Chondrocyte (in vitro differentiated cells): ENCODE results near the gene LRRC8C. TPM values are rescaled to one million over a fixed set of nuclear protein-coding genes. Genes with fewer than 3 reads are reported as not detected.

Experiments used
- DNase-seq: peaks from one replicate; pipeline ENCODE4 v3.0.0; 2021; ENCODE audit warnings: mixed read lengths, low spot score
- H3K27ac Mint-ChIP-seq: one replicate; pipeline ENCODE4 v1.8.0; 2021; ENCODE audit warnings: mild to moderate bottlenecking, moderate library complexity, mixed read lengths; ENCODE audit not compliant: unreplicated experiment
- H3K27me3 Mint-ChIP-seq: 2 replicates; pipeline ENCODE4 v1.8.0; 2021; ENCODE audit warnings: low read depth, mixed read lengths
- H3K36me3 Mint-ChIP-seq: 2 replicates; pipeline ENCODE4 v1.8.0; 2021; ENCODE audit warnings: low read depth, mixed read lengths
- H3K4me1 Mint-ChIP-seq: 2 replicates; pipeline ENCODE4 v1.8.0; 2021; ENCODE audit warnings: low read depth, mild to moderate bottlenecking, mixed read lengths
- H3K4me3 Mint-ChIP-seq: one replicate; pipeline ENCODE4 v1.8.0; 2021; ENCODE audit warnings: mild to moderate bottlenecking, moderate library complexity, mixed read lengths; ENCODE audit not compliant: unreplicated experiment
- H3K9me3 Mint-ChIP-seq: 2 replicates; pipeline ENCODE4 v1.8.0; 2021; ENCODE audit warnings: low read depth, mixed read lengths
- CTCF ChIP-seq: fragments of 200-600 bp; sonication (generic); IDR thresholded peaks from 2 replicates; pipeline ENCODE4 v1.5.0; 2021; ENCODE audit warnings: antibody characterized with exemption, mild to moderate bottlenecking, moderate library complexity
- total RNA-seq: library from RNA; stranded (reverse); gene quantifications from 3 replicates; pipeline ENCODE4 v1.2.1, GENCODE V29; 2021

LRRC8C gene
- total RNA-seq, 1 donor from 2014 or later = 2.3 TPM

DNA sequence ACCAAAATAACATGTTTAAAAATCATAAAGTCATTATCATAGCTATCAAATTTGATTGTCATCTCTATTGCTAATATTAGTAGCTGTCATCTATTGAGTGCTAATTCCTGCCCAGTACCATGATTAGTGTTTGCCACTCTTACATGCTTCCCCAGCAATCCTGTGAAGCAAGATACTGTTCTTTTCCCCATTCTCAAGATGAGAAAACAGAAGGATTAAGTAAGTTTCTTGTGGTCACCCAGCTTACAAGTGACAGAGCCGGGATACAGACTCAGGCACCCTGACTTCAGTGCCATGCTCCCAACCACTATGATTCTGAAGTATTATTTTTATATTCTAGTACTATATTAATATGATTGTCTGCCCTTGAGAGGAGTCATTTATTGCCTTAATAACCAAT, 36.5 kb downstream of the LRRC8C start:
- no peak overlapping the region for H3K27ac Mint-ChIP-seq
- no peak for DNase-seq
- no peaks in the 10 kb centered on the region for H3K27me3 Mint-ChIP-seq
- no peak for TF ChIP-seq CTCF
- H3K4me3 Mint-ChIP-seq = no peak overlapping the region
- H3K36me3 Mint-ChIP-seq = peaks cover 2% of the 10 kb centered on the region
- peaks cover 27% of the 10 kb centered on the region for H3K4me1 Mint-ChIP-seq
- peaks cover 5% of the 10 kb centered on the region for H3K9me3 Mint-ChIP-seq

DNA sequence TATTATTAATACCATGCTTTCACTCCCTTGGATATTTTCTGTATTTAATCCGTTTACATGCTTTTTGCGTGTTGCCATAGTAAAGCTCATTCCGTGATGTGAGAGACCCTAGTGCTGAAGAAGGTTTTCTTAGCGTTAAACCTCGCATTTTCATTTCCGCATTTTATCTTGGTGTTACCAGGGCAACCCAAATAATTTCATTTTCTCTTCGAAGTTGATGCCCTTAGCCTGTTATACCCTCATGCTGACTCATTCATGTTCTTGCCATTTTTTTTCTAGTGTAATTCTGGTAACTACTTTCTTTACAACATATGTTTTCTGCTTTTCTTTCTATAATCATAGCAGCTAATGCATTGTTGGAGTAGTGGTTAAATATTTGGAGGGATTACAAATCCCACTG, 37.2 kb downstream of the LRRC8C start:
- Mint-ChIP-seq H3K36me3 (no peaks in the 10 kb centered on the region), H3K9me3 (no peaks in the 10 kb centered on the region), H3K4me3 (no peak overlapping the region), H3K27me3 (no peaks in the 10 kb centered on the region), H3K27ac (no peak overlapping the region), H3K4me1 (peaks cover 27% of the 10 kb centered on the region)
- DNase-seq = no peak
- no peak for TF ChIP-seq CTCF

DNA sequence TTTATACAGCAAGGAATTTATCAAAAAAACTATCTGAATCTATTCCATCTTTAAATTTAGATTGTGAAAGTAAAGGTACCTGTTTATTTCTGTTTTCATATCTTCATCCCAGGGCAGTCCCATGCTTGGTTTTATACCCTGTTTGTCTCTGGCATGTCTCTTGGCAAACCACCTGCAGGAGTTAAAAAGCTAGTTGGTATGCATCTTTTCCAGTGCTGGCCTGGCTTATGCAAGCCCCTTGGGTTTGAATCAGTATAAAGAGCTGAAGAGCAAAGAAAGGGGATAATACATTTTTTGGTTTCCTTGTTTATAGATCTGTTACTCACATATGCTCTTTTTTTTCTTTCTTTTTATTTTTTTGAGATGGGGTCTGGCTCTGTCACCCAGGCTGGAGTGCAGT, 37.8 kb downstream of the LRRC8C start:
- DNase-seq = no peak
- H3K4me1 Mint-ChIP-seq = peaks cover 27% of the 10 kb centered on the region
- H3K9me3 Mint-ChIP-seq = no peaks in the 10 kb centered on the region
- no peak for TF ChIP-seq CTCF
- no peak overlapping the region for H3K4me3 Mint-ChIP-seq
- H3K27me3 Mint-ChIP-seq = no peaks in the 10 kb centered on the region
- no peaks in the 10 kb centered on the region for H3K36me3 Mint-ChIP-seq
- no peak overlapping the region for H3K27ac Mint-ChIP-seq

- TF ChIP-seq CTCF = no peak
- Mint-ChIP-seq H3K27ac (no peak overlapping the region), H3K4me1 (peaks cover 27% of the 10 kb centered on the region), H3K9me3 (no peaks in the 10 kb centered on the region), H3K4me3 (no peak overlapping the region), H3K36me3 (no peaks in the 10 kb centered on the region), H3K27me3 (no peaks in the 10 kb centered on the region)
- DNase-seq = no peak
Observed at GRCh38 chr1:89671775-89672488, 39.0 kb downstream of the LRRC8C start.

DNA sequence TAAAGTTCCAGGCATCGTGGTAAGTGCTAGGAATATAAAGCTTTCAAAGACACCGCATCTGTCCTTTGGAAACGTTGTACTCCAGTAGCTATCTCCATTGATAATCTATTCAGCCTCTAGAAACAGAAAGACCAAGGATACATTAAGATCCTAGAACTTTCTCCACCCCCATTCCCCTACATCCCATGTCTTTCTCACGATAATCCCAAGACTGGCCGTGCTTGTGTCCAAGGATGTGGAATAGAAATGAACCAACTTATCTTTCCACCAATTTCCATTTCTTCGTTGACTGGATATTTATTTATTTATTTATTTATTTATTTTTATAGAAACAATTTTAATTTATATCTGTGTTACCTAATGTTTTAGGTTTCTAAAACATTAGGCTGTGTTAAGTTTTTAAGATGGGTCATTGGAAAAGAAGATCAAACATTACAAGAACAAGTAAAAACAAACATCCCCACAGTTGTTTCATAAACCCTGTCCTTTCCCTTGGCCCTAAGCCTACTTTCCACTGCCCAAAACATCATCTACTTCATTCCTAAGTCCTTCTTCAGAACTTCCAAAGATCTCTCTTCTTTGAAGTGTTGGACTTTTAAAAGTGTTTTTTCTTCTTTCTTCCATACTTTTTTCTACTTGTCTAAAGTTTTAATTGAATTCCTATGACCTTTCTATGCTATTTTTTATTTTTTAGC, 39.7 kb downstream of the LRRC8C start:
- Mint-ChIP-seq H3K27ac (no peak overlapping the region), H3K27me3 (no peaks in the 10 kb centered on the region), H3K9me3 (no peaks in the 10 kb centered on the region), H3K4me3 (no peak overlapping the region), H3K4me1 (peaks cover 20% of the 10 kb centered on the region), H3K36me3 (no peaks in the 10 kb centered on the region)
- TF ChIP-seq CTCF = no peak
- no peak for DNase-seq
